NOMO-1 (cell line): Measurements from ENCODE around the gene FSTL4.

Experiments
- DNase-seq, 2 experiments: peaks; one replicate each; lab custom pipeline; 2025; ENCODE audit not compliant: unreplicated experiment in 2 of 2; lab: John Stamatoyannopoulos, UW

The FSTL4 gene

GRCh38 chr5:133309166-133309795 is 303.1 kb downstream of the FSTL4 start:
- DNase-seq: peak in 1 of 2 experiments; percentile 35

DNA sequence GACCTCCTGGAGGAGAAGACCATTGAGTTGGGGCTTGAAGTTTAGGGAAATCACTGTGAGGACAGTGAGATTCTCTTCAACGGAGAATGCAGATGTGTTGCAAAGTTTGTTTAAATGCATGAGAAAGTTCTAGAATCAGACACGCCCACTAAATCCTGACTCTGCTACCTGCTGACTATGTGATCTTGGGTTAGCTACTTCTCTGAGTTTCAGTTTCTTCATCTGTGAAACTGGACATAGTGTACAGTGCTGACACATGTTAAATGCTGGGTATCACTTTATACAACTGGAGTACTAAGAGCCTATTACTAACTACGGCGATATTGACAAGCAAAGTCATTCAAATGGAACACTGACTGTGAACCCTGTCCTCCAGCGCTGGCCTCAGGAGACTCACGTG is 305.1 kb downstream of the FSTL4 start:
- no peak for DNase-seq

DNA sequence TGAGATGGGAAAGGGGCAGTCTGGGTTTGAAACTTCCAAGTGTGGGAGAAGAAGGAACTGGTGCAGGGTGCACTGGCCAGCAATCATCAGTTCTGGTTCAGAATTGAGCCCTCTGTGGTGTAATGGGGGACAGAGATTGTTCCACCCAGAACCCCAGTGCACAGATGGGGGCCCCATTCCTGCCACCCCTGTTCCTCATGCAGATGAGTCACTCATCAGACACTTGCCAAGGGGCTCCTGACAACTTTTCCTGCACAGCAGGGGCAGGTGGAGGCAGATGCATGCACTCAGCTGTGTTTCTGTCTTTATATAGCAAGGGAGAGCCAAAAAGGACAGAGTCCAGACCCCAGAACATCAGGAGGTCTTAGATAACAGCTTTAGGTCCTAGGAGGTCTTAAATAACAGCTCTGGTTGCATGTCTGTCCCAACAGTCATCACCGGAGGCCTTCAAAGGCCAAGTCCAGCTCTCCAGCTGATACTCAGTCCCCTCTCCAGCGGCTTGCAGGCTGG is 307.6 kb downstream of the FSTL4 start:
- DNase-seq: no peak

DNA sequence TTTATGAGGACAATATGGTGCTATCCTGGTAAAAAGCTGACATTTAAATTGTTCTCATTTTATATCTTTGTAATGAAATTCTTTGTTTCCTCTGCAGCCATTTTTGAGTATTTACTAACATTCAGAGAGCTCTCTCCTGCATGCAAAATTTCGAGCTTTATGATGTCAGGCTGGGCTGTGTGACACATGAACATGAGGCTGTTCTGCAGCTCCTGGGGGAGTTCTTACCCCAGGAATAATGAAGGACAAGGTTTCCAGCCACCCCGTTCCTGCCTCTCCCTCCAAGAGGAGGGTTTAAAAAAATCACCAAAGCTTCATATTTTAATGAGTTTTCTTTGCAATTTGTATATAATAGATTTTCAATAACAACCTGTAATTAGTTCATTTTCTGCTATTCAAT is 308.2 kb downstream of the FSTL4 start:
- DNase-seq: no peak

- DNase-seq: no peak
Measured at GRCh38 chr5:133303298-133303697, 309.0 kb downstream of the FSTL4 start.

- no peak for DNase-seq
Measured at GRCh38 chr5:133299728-133300127, 312.6 kb downstream of the FSTL4 start.

DNA sequence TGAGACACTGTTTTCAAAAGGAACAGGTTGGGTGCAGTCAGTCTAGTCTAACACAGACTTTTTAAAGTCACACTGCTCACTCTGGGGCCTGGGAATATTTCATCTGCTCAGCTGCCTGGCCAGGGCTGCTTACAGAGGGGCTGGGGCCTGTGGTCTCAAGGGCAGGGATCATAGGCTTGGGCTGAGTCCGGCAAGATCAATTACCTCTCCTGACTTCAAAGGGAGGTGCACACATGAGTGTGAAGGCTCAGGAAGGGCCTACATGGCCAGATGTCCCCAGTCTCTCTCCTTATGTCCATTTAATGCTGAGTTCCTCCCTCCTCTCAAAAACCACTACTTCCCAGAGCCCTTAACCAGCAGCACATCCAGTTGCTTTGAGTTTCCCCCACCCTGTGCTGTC is 313.3 kb downstream of the FSTL4 start:
- no peak for DNase-seq

- no peak for DNase-seq
Measured at GRCh38 chr5:133298447-133298846, 313.9 kb downstream of the FSTL4 start.

- DNase-seq: no peak
Measured at GRCh38 chr5:133297293-133297692, 315.0 kb downstream of the FSTL4 start.

GRCh38 chr5:133296624-133297023 is 315.7 kb downstream of the FSTL4 start:
- no peak for DNase-seq

- no peak for DNase-seq
Measured at GRCh38 chr5:133295520-133295919, 316.8 kb downstream of the FSTL4 start.

DNA sequence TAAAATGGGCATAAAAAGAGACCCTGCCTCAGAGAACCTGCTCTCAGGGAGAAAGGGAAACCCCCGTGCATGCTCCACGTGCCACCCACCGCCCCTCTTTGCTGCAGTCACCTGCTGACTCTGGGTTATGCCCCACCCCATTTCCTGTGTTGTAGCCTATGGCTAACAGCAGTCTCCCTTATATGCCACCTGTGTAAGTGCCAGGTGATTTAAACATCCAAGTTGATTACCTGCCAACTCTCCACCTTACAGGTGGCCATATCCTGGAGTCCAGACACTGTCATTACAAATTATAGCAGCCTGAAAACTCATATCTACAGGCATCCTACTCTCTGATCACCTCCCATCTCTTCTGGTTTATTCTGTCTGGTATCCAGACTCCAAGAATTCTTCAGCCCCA is 318.0 kb downstream of the FSTL4 start:
- no peak for DNase-seq

- DNase-seq: no peak
Measured at GRCh38 chr5:133293960-133294359, 318.4 kb downstream of the FSTL4 start.

DNA sequence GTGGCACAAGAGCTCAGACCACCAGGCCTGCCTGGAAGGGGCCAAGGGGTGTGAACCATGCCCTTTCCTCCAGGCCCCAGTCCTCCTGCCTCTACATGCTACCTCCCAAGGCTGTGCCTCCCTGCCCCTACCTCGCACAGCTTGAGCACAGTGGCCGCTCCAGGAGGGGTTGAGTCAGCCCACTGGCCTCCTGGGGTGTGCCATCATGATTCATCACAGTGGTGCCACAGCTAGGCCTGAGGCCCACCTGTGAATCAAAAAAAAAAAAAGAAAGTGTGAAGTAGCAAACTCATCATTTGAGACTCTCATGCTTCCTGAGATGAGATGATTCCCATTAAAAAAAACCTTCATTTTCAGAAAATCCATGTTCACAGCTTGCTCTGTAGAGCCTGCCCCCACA is 320.0 kb downstream of the FSTL4 start:
- DNase-seq: no peak

DNA sequence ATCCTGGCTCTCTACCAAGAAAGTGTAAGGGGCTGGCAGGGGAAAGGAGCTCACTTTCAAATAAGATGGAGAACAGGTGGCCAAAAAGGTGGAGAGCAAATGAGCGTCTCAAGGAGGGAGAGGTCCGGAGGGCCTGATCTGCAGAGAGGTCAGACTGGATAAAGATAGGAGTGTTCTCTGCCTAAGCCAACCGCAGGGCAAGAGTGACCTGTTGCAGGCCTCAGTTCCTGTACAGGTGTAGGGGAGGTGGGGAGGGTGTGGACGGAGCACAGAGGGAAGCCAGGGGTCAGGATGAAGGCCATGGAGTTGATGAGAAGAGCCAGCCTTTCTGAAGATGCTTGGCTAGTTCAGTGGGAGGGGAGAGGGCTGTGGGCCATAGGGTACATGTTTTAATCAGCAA is 320.8 kb downstream of the FSTL4 start:
- no peak for DNase-seq

DNA sequence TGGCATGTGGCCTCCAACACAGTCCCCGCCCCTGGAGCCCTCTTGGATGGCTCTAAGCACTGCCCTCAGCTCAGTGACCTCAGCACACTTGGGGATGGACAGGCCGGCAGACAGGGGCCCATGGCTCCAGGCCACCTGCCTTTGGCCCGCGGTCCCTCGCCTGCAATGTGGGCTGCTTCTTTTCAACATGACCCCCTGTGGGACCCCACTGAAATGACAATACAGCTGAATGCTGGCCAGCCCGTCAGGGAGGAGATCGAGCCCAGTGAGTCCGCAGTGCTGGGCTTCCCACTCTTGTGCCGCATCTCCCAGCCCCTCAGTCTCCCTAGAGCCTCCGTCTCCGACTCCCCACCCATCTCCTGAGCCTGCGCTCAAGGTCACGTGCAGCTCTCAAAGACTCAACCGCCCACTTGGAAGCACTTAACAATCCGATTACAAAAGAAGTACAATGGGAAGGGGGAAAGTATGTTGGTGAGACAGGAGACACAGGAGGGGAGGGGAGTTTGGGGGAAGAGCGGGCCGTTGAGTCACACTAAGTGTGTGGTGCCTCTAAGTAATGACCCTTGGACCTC is 321.6 kb downstream of the FSTL4 start:
- no peak for DNase-seq

GRCh38 chr5:133289686-133290367 is 322.5 kb downstream of the FSTL4 start:
- no peak for DNase-seq

DNA sequence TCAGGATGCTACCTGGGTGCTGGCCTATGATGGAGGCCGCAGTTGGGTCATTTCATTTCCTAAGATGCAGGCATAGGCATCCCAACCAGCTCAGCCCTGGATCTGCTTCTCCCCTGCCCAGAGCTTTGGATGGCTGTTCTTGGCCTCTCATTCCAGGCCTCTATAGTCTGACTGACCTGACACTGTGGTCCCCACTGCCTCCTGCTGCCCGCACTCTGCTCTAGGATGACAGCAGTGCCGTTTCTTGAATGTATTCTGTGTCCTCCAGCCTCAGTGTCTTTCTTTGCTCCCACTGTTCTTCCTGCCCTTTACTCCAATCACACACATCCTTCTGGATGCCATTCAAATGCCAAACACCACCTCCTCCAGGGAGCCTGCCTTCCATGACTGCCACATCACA is 324.8 kb downstream of the FSTL4 start:
- peak in 1 of 2 experiments; percentile 7 for DNase-seq

DNA sequence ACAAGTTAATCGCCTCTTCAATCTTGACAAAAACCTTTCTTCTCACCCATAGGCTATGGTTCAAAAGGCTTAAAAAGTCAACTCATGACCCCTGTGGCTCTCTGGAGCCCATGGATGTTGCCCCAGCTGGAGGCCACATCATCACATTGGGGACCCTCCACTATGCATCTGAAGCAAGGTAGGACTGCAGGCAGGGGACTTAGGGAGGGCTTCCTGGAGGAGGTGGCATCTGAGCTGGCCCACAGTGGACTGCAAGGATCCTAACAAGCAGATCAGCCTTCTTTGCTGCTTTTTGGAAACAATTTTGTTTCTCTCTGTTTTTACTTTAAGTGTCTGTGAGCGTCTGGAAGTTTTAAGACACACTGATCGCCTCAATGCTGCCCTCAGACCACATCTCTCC is 325.9 kb downstream of the FSTL4 start:
- no peak for DNase-seq

DNA sequence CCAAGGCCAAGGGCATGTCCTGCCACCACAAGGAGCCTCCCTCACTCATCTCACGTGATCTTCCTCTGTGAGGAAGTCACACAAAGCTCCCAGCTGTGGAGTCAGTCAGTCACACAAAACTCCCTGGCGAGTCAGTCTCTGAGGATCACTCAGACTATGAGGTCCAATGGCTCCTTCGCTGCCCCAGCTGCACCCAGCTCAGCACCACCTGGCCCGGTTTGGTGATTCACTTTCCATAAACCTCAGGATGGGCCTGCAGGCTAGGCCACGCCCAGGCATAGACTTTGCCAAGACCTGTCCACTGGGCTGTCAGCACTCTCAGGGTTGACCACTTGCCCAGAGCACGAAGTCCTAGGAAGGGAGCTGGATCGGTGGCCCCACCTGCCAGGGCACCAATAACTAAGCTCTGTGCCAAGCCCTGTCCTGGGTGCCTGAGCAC is 326.7 kb downstream of the FSTL4 start:
- DNase-seq: no peak

- no peak for DNase-seq
Measured at GRCh38 chr5:133284306-133284705, 328.0 kb downstream of the FSTL4 start.

- DNase-seq: no peak
Measured at GRCh38 chr5:133278317-133278716, 334.0 kb downstream of the FSTL4 start.
